ENCODE results near the gene GABRG3.

The GABRG3 gene

GRCh38 chr15:27491666-27492621, 521.0 kb downstream of the GABRG3 start:
- Histone ChIP-seq H3K4me1 (ENCODE audit: control insufficient read depth, insufficient read depth, low read length) (peaks cover 20% of the 10 kb centered on the region), H3K4me3 (ENCODE audit: low read depth, low read length) (no peak overlapping the region), H3K9me3 (ENCODE audit: control insufficient read depth, insufficient read depth, low read length) (no peaks in the 10 kb centered on the region), H3K36me3 (ENCODE audit: control insufficient read depth, insufficient read depth, low read length) (no peaks in the 10 kb centered on the region), H3K27me3 (ENCODE audit: control insufficient read depth, insufficient read depth, low read length) (no peaks in the 10 kb centered on the region), H3K9ac (ENCODE audit: low read depth, low read length) (no peak overlapping the region), H3K27ac (ENCODE audit: low read depth, low read length) (no peak overlapping the region)

GRCh38 chr15:27495963-27496459, 525.0 kb downstream of the GABRG3 start:
- no peak overlapping the region for H3K9ac ChIP-seq (ENCODE audit: low read depth, low read length)
- H3K36me3 ChIP-seq (ENCODE audit: control insufficient read depth, insufficient read depth, low read length): no peaks in the 10 kb centered on the region
- no peaks in the 10 kb centered on the region for H3K9me3 ChIP-seq (ENCODE audit: control insufficient read depth, insufficient read depth, low read length)
- no peak overlapping the region for H3K4me3 ChIP-seq (ENCODE audit: low read depth, low read length)
- no peak overlapping the region for H3K27ac ChIP-seq (ENCODE audit: low read depth, low read length)
- H3K27me3 ChIP-seq (ENCODE audit: control insufficient read depth, insufficient read depth, low read length): no peaks in the 10 kb centered on the region
- H3K4me1 ChIP-seq (ENCODE audit: control insufficient read depth, insufficient read depth, low read length): peaks cover 24% of the 10 kb centered on the region

GRCh38 chr15:27498700-27499099, 527.7 kb downstream of the GABRG3 start:
- Histone ChIP-seq H3K27ac (ENCODE audit: low read depth, low read length) (no peak overlapping the region), H3K9me3 (ENCODE audit: control insufficient read depth, insufficient read depth, low read length) (no peaks in the 10 kb centered on the region), H3K4me3 (ENCODE audit: low read depth, low read length) (no peak overlapping the region), H3K9ac (ENCODE audit: low read depth, low read length) (no peak overlapping the region), H3K36me3 (ENCODE audit: control insufficient read depth, insufficient read depth, low read length) (no peaks in the 10 kb centered on the region), H3K4me1 (ENCODE audit: control insufficient read depth, insufficient read depth, low read length) (0 out of 2 replicates have a peak, but pooled peaks cover 7% of the 10 kb centered on the region), H3K27me3 (ENCODE audit: control insufficient read depth, insufficient read depth, low read length) (no peaks in the 10 kb centered on the region)

- H3K4me1 ChIP-seq (ENCODE audit: control insufficient read depth, insufficient read depth, low read length): 0 out of 2 replicates have a peak, but pooled peaks cover 7% of the 10 kb centered on the region
- H3K27me3 ChIP-seq (ENCODE audit: control insufficient read depth, insufficient read depth, low read length): no peaks in the 10 kb centered on the region
- H3K27ac ChIP-seq (ENCODE audit: low read depth, low read length): no peak overlapping the region
- no peaks in the 10 kb centered on the region for H3K9me3 ChIP-seq (ENCODE audit: control insufficient read depth, insufficient read depth, low read length)
- no peak overlapping the region for H3K4me3 ChIP-seq (ENCODE audit: low read depth, low read length)
- no peak overlapping the region for H3K9ac ChIP-seq (ENCODE audit: low read depth, low read length)
- H3K36me3 ChIP-seq (ENCODE audit: control insufficient read depth, insufficient read depth, low read length): no peaks in the 10 kb centered on the region
Measured at GRCh38 chr15:27499191-27499590, 528.2 kb downstream of the GABRG3 start.

- Histone ChIP-seq H3K9me3 (ENCODE audit: control insufficient read depth, insufficient read depth, low read length) (no peaks in the 10 kb centered on the region), H3K4me1 (ENCODE audit: control insufficient read depth, insufficient read depth, low read length) (0 out of 2 replicates have a peak, but pooled peaks cover 7% of the 10 kb centered on the region), H3K36me3 (ENCODE audit: control insufficient read depth, insufficient read depth, low read length) (no peaks in the 10 kb centered on the region)
Measured at GRCh38 chr15:27499719-27500118, 528.7 kb downstream of the GABRG3 start.

GRCh38 chr15:27500206-27500605, 529.2 kb downstream of the GABRG3 start:
- Histone ChIP-seq H3K36me3 (ENCODE audit: control insufficient read depth, insufficient read depth, low read length) (no peaks in the 10 kb centered on the region), H3K27ac (ENCODE audit: low read depth, low read length) (no peak overlapping the region), H3K4me3 (ENCODE audit: low read depth, low read length) (no peak overlapping the region), H3K27me3 (ENCODE audit: control insufficient read depth, insufficient read depth, low read length) (no peaks in the 10 kb centered on the region), H3K4me1 (ENCODE audit: control insufficient read depth, insufficient read depth, low read length) (0 out of 2 replicates have a peak, but pooled peaks cover 7% of the 10 kb centered on the region), H3K9me3 (ENCODE audit: control insufficient read depth, insufficient read depth, low read length) (no peaks in the 10 kb centered on the region), H3K9ac (ENCODE audit: low read depth, low read length) (no peak overlapping the region)

More at GRCh38 chr15:27499719-27500118, 528.7 kb downstream of the GABRG3 start:
- H3K27ac ChIP-seq (ENCODE audit: low read depth, low read length): no peak overlapping the region
- no peaks in the 10 kb centered on the region for H3K27me3 ChIP-seq (ENCODE audit: control insufficient read depth, insufficient read depth, low read length)
- H3K4me3 ChIP-seq (ENCODE audit: low read depth, low read length): no peak overlapping the region
- no peak overlapping the region for H3K9ac ChIP-seq (ENCODE audit: low read depth, low read length)

- Histone ChIP-seq H3K4me3 (ENCODE audit: low read depth, low read length) (no peak overlapping the region), H3K36me3 (ENCODE audit: control insufficient read depth, insufficient read depth, low read length) (no peaks in the 10 kb centered on the region), H3K4me1 (ENCODE audit: control insufficient read depth, insufficient read depth, low read length) (no peaks in the 10 kb centered on the region), H3K27ac (ENCODE audit: low read depth, low read length) (no peak overlapping the region), H3K27me3 (ENCODE audit: control insufficient read depth, insufficient read depth, low read length) (no peaks in the 10 kb centered on the region), H3K9me3 (ENCODE audit: control insufficient read depth, insufficient read depth, low read length) (peaks cover 25% of the 10 kb centered on the region), H3K9ac (ENCODE audit: low read depth, low read length) (no peak overlapping the region)
Measured at GRCh38 chr15:27506752-27507151, 535.8 kb downstream of the GABRG3 start.

- H3K9ac ChIP-seq (ENCODE audit: low read depth, low read length): no peak overlapping the region
- peaks cover 25% of the 10 kb centered on the region for H3K9me3 ChIP-seq (ENCODE audit: control insufficient read depth, insufficient read depth, low read length)
- H3K4me1 ChIP-seq (ENCODE audit: control insufficient read depth, insufficient read depth, low read length): no peaks in the 10 kb centered on the region; the same call in 1 of the 2 replicates
- H3K36me3 ChIP-seq (ENCODE audit: control insufficient read depth, insufficient read depth, low read length): no peaks in the 10 kb centered on the region
- no peaks in the 10 kb centered on the region for H3K27me3 ChIP-seq (ENCODE audit: control insufficient read depth, insufficient read depth, low read length)
- H3K27ac ChIP-seq (ENCODE audit: low read depth, low read length): no peak overlapping the region
- H3K4me3 ChIP-seq (ENCODE audit: low read depth, low read length): no peak overlapping the region
Measured at GRCh38 chr15:27509014-27509413, 538.0 kb downstream of the GABRG3 start.

- H3K27me3 ChIP-seq (ENCODE audit: control insufficient read depth, insufficient read depth, low read length): no peaks in the 10 kb centered on the region
- no peaks in the 10 kb centered on the region for H3K36me3 ChIP-seq (ENCODE audit: control insufficient read depth, insufficient read depth, low read length)
- no peaks in the 10 kb centered on the region; the same call in 1 of the 2 replicates for H3K4me1 ChIP-seq (ENCODE audit: control insufficient read depth, insufficient read depth, low read length)
- no peak overlapping the region for H3K27ac ChIP-seq (ENCODE audit: low read depth, low read length)
- no peak overlapping the region for H3K4me3 ChIP-seq (ENCODE audit: low read depth, low read length)
- peaks cover 25% of the 10 kb centered on the region for H3K9me3 ChIP-seq (ENCODE audit: control insufficient read depth, insufficient read depth, low read length)
- H3K9ac ChIP-seq (ENCODE audit: low read depth, low read length): no peak overlapping the region
Measured at GRCh38 chr15:27512281-27513001, 541.5 kb downstream of the GABRG3 start.

GRCh38 chr15:27514526-27514925, 543.5 kb downstream of the GABRG3 start:
- no peak overlapping the region for H3K9ac ChIP-seq (ENCODE audit: low read depth, low read length)
- no peaks in the 10 kb centered on the region for H3K27me3 ChIP-seq (ENCODE audit: control insufficient read depth, insufficient read depth, low read length)
- no peaks in the 10 kb centered on the region; the same call in 1 of the 2 replicates for H3K4me1 ChIP-seq (ENCODE audit: control insufficient read depth, insufficient read depth, low read length)
- no peak overlapping the region for H3K27ac ChIP-seq (ENCODE audit: low read depth, low read length)
- no peaks in the 10 kb centered on the region for H3K36me3 ChIP-seq (ENCODE audit: control insufficient read depth, insufficient read depth, low read length)
- H3K4me3 ChIP-seq (ENCODE audit: low read depth, low read length): no peak overlapping the region
- peaks cover 10% of the 10 kb centered on the region for H3K9me3 ChIP-seq (ENCODE audit: control insufficient read depth, insufficient read depth, low read length)

Measured in HUES48 (cell line).